A549 (cell line): ENCODE results near the gene CCDC171.

ENCODE experiments used
- CBX2 ChIP-seq: fragments of 200-600 bp; sonication (generic); IDR thresholded peaks from 2 replicates; pipeline ENCODE4 v1.6.1; 2016; ENCODE audit warnings: low read depth, mild to moderate bottlenecking, borderline replicate concordance
- CEBPB ChIP-seq, 2 experiments: fragments of >200 bp in 1 of 2; sonication (Bioruptor Twin) in 1 of 2; formaldehyde crosslinking in 1 of 2; IDR thresholded peaks; 2 replicates each; pipeline ENCODE4 v1.6.1; 2012 to 2016
- CHD2 ChIP-seq: fragments of 150-350 bp; IDR thresholded peaks from 2 replicates; pipeline ENCODE4 v1.6.1; 2014; ENCODE audit warnings: low read length; ENCODE audit not compliant: partially characterized antibody
- CTCF ChIP-seq: fragments of >200 bp; sonication (Bioruptor Twin); formaldehyde crosslinking; IDR thresholded peaks from 3 replicates; pipeline ENCODE4 v1.5.1; 2016
- EP300 ChIP-seq, 2 experiments: fragments of >200 bp; sonication (Bioruptor Twin); formaldehyde crosslinking; IDR thresholded peaks; 2 replicates in 1 of 2; 3 replicates in 1 of 2; pipeline ENCODE4 v1.6.1; 2016 to 2017
- FOSB ChIP-seq: fragments of 250-450 bp; sonication (Bioruptor Pico); IDR thresholded peaks from 2 replicates; pipeline ENCODE4 v1.5.0; 2020; ENCODE audit warnings: mild to moderate bottlenecking, moderate library complexity
- HDAC2 ChIP-seq: fragments of 200-600 bp; sonication (generic); IDR thresholded peaks from 2 replicates; pipeline ENCODE4 v1.6.1; 2016
- MYC ChIP-seq: IDR thresholded peaks from 2 replicates; pipeline ENCODE4 v1.6.1; 2012; ENCODE audit warnings: mild to moderate bottlenecking, inconsistent platforms, low read length, improper control_type of control experiment, borderline replicate concordance
- POLR2A ChIP-seq: IDR thresholded peaks from 2 replicates; pipeline ENCODE4 v1.6.1; 2012; ENCODE audit warnings: mild to moderate bottlenecking, low read length
- SMC3 ChIP-seq: fragments of >200 bp; sonication (Bioruptor Twin); formaldehyde crosslinking; IDR thresholded peaks from 3 replicates; pipeline ENCODE4 v1.6.1; 2018; ENCODE audit warnings: inconsistent platforms
- SREBF2 ChIP-seq: fragments of 450-650 bp; IDR thresholded peaks from 2 replicates; pipeline ENCODE4 v1.6.1; 2014; ENCODE audit warnings: mild to moderate bottlenecking, moderate library complexity

- TF ChIP-seq SMC3 = no peak
- TF ChIP-seq HDAC2 = no peak
- TF ChIP-seq CEBPB (IDR thresholded peaks at IDR 0.05) = no peak
- no peak for TF ChIP-seq EP300 (IDR thresholded peaks at IDR 0.05)
- no peak for TF ChIP-seq CTCF
- no peak for TF ChIP-seq MYC
- TF ChIP-seq CBX2 = no peak
- TF ChIP-seq POLR2A = no peak
- no peak for TF ChIP-seq SREBF2
- no peak for TF ChIP-seq CHD2
- no peak for TF ChIP-seq FOSB
Observed at GRCh38 chr9:15512204-15512603, 40.6 kb upstream of the CCDC171 start.
